ENCODE results near the gene VSIG10.

GRCh38 chr12:118064608-118065007, 39.2 kb downstream of the VSIG10 start:
- TF ChIP-seq CTCF (IDR thresholded peaks at IDR 0.05; ENCODE audit: insufficient read depth, low read length): no peak
- TF ChIP-seq SPI1 (IDR thresholded peaks at IDR 0.05; ENCODE audit: borderline replicate concordance, low read depth): no peak; the same call in 1 of the 2 replicates
- no peak for TF ChIP-seq POLR2AphosphoS5 (IDR thresholded peaks at IDR 0.05; ENCODE audit: low read depth)

Data from HL-60 (cell line).